Activated CD8-positive, alpha-beta memory T cell treated with anti-CD3 and anti-CD28 coated beads, Interleukin-2, amount 50 U/mL, for 24 hours (primary cell): ENCODE results near the gene FRAS1.
"Not testable (repeated sequence)": the region's sequence is repeated elsewhere in the genome, so short reads cannot be mapped to it uniquely, and the experiment has no call there.

ENCODE experiments used
- DNase-seq: peaks from one replicate; pipeline ENCODE4 v3.0.0-alpha.2; 2020; ENCODE audit errors: extremely low read depth

The FRAS1 gene, protein sequence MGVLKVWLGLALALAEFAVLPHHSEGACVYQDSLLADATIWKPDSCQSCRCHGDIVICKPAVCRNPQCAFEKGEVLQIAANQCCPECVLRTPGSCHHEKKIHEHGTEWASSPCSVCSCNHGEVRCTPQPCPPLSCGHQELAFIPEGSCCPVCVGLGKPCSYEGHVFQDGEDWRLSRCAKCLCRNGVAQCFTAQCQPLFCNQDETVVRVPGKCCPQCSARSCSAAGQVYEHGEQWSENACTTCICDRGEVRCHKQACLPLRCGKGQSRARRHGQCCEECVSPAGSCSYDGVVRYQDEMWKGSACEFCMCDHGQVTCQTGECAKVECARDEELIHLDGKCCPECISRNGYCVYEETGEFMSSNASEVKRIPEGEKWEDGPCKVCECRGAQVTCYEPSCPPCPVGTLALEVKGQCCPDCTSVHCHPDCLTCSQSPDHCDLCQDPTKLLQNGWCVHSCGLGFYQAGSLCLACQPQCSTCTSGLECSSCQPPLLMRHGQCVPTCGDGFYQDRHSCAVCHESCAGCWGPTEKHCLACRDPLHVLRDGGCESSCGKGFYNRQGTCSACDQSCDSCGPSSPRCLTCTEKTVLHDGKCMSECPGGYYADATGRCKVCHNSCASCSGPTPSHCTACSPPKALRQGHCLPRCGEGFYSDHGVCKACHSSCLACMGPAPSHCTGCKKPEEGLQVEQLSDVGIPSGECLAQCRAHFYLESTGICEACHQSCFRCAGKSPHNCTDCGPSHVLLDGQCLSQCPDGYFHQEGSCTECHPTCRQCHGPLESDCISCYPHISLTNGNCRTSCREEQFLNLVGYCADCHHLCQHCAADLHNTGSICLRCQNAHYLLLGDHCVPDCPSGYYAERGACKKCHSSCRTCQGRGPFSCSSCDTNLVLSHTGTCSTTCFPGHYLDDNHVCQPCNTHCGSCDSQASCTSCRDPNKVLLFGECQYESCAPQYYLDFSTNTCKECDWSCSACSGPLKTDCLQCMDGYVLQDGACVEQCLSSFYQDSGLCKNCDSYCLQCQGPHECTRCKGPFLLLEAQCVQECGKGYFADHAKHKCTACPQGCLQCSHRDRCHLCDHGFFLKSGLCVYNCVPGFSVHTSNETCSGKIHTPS (N-terminal part only)

GRCh38 chr4:78057135-78057599, at the start of gene FRAS1:
TSS of gene FRAS1 (plus strand) at chr4:78057323. CDS start at chr4:78058010, 687 bp downstream.
- DNase-seq: no peak

GRCh38 chr4:78011003-78011402, 46.1 kb upstream of the FRAS1 start:
- DNase-seq: not testable (repeated sequence)

DNA sequence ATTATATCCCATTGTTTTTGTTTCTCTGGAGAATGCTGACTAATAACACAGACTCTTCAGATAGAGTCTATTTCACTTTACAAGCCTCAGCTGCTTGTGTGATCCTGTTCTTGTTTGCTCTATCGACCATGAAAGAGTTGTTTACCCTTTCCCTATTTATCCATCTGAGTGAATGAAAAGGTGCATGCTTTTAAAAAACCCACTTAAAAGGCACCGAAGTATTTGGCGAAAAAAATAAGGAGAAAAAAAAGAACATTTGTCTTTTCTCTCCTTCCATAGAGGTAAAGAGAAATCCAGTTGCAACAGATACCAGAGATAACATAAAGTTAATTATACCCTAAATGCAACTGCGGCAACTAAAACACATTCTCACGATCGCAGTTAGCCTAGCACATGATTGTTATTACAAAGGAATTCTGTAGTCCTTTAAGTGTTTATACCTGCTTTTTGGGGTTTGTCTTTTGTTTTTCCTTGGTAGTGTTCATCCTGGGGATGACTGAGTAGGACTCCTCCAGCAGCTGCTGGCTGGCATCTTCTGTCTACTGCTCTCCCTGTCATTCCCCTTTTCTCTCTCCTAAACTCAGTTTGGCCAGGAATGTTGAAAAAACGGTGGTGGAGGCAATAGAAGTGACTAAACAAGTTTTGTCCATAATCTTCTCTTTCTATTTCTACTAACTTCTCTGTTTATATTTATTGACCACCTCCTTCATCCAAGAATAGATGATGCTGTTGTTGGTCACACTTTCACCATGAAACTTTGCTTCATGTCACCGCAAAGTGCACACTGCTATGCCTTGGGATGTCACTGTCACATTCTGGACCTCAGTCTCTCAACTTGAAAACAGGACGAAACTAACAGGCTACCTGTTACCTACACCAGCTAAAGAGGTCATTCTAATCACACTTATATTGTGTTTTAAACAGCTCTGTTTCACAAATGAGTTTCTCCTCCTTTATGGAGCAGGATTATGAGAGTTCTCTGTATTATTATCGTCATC, 41.9 kb upstream of the FRAS1 start:
- DNase-seq: no peak

DNA sequence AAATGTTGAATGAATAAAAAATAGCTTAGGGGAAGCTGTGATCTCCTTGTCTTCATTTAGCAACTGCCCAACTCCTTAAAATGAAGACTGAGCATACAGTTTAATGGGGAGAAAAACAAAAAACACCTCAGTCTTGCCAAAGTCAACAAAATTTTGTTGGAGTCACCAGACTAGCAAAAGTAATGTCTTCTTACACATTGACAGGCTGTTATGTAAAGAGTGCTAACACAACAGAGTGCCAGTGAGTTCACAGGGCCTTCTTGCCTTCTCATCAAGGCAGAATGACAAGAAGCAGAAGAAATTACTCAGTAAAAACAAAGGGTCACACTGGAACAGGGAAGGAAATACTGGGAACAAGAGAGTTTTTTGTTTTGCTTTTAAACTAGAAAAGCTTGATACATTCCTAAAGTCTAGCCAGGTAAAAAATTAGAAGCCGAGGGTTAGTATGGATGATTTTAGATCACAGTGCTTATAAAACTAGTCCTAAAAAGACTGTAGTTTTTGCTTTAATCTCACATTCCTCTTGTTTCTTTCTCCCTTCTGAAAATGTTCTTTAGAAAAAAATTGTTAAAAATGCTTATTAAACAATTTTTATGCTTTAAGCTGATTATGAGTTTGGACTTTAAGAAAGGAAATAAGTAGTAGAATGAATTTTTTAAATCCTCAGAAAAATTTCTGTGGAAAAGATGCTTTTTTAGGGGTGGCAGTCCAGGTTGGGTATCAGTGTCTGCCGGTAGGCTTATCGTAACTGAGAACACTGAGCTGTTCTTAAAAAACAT, 38.7 kb upstream of the FRAS1 start:
- no peak for DNase-seq

GRCh38 chr4:78019414-78019813, 37.7 kb upstream of the FRAS1 start:
- no peak for DNase-seq

- no peak for DNase-seq
Measured at GRCh38 chr4:78020677-78021076, 36.4 kb upstream of the FRAS1 start.

- DNase-seq: no peak
Measured at GRCh38 chr4:78022517-78022916, 34.6 kb upstream of the FRAS1 start.

- no peak for DNase-seq
Measured at GRCh38 chr4:78024085-78024484, 33.0 kb upstream of the FRAS1 start.

- no peak for DNase-seq
Measured at GRCh38 chr4:78024576-78025091, 32.5 kb upstream of the FRAS1 start.

DNA sequence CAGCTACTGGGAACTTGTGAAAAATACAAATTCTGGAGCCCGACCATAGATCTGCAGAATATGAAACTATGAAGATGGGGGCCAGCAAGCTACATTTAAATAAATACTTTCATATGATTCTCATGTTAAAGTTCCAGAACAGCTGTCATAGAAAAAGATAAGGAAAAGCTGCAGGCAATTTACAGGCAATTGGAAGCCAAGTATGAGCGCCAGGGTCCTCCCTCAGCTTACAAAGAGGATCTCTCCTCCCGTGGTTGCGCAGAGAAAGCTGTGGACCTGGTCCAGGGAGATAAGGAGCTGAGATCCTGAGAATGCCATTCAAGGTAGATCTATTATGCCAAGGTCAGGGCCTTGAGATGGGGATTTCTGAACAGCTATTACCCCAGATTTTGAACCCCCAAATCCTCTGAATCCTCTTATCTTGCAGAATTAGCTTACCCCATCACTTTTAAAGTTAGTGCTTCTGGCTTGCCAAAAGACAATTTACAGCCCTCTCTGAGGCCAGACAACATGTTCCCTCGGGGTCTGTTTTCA, 25.6 kb upstream of the FRAS1 start:
- no peak for DNase-seq

- DNase-seq: no peak
Measured at GRCh38 chr4:78032446-78032845, 24.7 kb upstream of the FRAS1 start.

- DNase-seq: no peak
Measured at GRCh38 chr4:78032929-78033328, 24.2 kb upstream of the FRAS1 start.

GRCh38 chr4:78033861-78034260, 23.3 kb upstream of the FRAS1 start:
- DNase-seq: no peak

- DNase-seq: no peak
Measured at GRCh38 chr4:78038704-78039103, 18.4 kb upstream of the FRAS1 start.

- DNase-seq: no peak
Measured at GRCh38 chr4:78039678-78040077, 17.4 kb upstream of the FRAS1 start.

DNA sequence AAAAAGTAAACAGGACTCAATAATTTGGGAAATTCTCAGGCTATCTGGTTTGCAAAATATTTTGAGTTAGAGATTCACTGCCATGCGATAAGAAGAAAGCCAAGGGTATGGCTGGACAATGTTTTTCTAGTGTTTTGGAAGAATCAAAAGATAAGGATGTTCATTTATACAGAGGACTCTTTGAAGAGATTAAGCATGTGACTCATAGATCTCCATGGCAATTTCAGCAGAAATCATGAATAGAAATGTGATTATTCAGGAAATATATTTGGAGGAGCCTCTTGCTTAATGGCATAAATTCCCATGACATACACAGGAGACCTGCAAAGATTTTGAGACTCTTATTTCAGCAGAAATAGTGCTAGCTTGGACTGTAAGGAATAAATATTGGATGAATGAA, 16.7 kb upstream of the FRAS1 start:
- no peak for DNase-seq

- no peak for DNase-seq
Measured at GRCh38 chr4:78047366-78047765, 9.8 kb upstream of the FRAS1 start.

GRCh38 chr4:78056265-78057129, 626 bp upstream of the FRAS1 start:
- no peak for DNase-seq
